Nephron (organoid): ENCODE measurements around the gene SLCO2B1.

Source experiments
- H3K27ac Mint-ChIP-seq, 3 experiments: 2 replicates each; pipeline ENCODE4 v1.8.0; 2020; ENCODE audit warnings: mixed read lengths in 3 of 3, mild to moderate bottlenecking in 2 of 3, moderate library complexity in 1 of 3
- H3K27me3 Mint-ChIP-seq: 2 replicates; pipeline ENCODE4 v1.8.0; 2021; ENCODE audit warnings: low read depth, mild to moderate bottlenecking, moderate library complexity, mixed read lengths
- H3K36me3 Mint-ChIP-seq: 2 replicates; pipeline ENCODE4 v1.8.0; 2020; ENCODE audit warnings: low read depth, mixed read lengths
- H3K4me1 Mint-ChIP-seq: 2 replicates; pipeline ENCODE4 v1.8.0; 2020; ENCODE audit warnings: mixed read lengths
- H3K4me3 Mint-ChIP-seq, 3 experiments: 2 replicates each; pipeline ENCODE4 v1.8.0; 2020; ENCODE audit warnings: mild to moderate bottlenecking in 3 of 3, mixed read lengths in 3 of 3, moderate library complexity in 2 of 3
- H3K9me3 Mint-ChIP-seq: 2 replicates; pipeline ENCODE4 v1.8.0; 2020; ENCODE audit warnings: mixed read lengths
- CTCF ChIP-seq, 3 experiments: fragments of 200-600 bp; sonication (generic); IDR thresholded peaks; one replicate each; pipeline ENCODE4 v1.5.0; 2021; ENCODE audit warnings: antibody characterized with exemption in 3 of 3; ENCODE audit not compliant: unreplicated experiment in 3 of 3

SLCO2B1 gene

GRCh38 chr11:75193711-75194110 is 42.8 kb downstream of the SLCO2B1 start:
- Mint-ChIP-seq H3K36me3 (no peaks in the 10 kb centered on the region), H3K9me3 (no peaks in the 10 kb centered on the region), H3K27me3 (peaks cover 16% of the 10 kb centered on the region), H3K4me1 (peaks cover 25% of the 10 kb centered on the region), H3K27ac (peak overlapping the region in 1 of 3 experiments; percentile 11), H3K4me3 (no peak overlapping the region)
- no peak for TF ChIP-seq CTCF (IDR thresholded peaks at IDR 0.05; ENCODE audit: unreplicated experiment in 3 of 3)

- no peak for TF ChIP-seq CTCF (IDR thresholded peaks at IDR 0.05; ENCODE audit: unreplicated experiment in 3 of 3)
- Mint-ChIP-seq H3K27ac (no peak overlapping the region), H3K9me3 (no peaks in the 10 kb centered on the region), H3K4me3 (no peak overlapping the region), H3K27me3 (peaks cover 12% of the 10 kb centered on the region), H3K4me1 (peaks cover 29% of the 10 kb centered on the region), H3K36me3 (no peaks in the 10 kb centered on the region)
Observed at GRCh38 chr11:75194147-75194546, 43.2 kb downstream of the SLCO2B1 start.

- H3K27me3 Mint-ChIP-seq, result peaks cover 12% of the 10 kb centered on the region
- no peak overlapping the region for H3K27ac Mint-ChIP-seq
- H3K9me3 Mint-ChIP-seq, result no peaks in the 10 kb centered on the region
- TF ChIP-seq CTCF (IDR thresholded peaks at IDR 0.05; ENCODE audit: unreplicated experiment in 3 of 3), result no peak
- no peak overlapping the region for H3K4me3 Mint-ChIP-seq
- no peaks in the 10 kb centered on the region for H3K36me3 Mint-ChIP-seq
- peaks cover 39% of the 10 kb centered on the region for H3K4me1 Mint-ChIP-seq
Observed at GRCh38 chr11:75195167-75195962, 44.5 kb downstream of the SLCO2B1 start.

GRCh38 chr11:75196426-75196825 is 45.5 kb downstream of the SLCO2B1 start:
- Mint-ChIP-seq H3K9me3 (no peaks in the 10 kb centered on the region), H3K4me1 (peaks cover 32% of the 10 kb centered on the region), H3K4me3 (no peak overlapping the region), H3K36me3 (no peaks in the 10 kb centered on the region), H3K27ac (peak overlapping the region in 2 of 3 experiments; percentile 69 to 70), H3K27me3 (peaks cover 15% of the 10 kb centered on the region)
- TF ChIP-seq CTCF (IDR thresholded peaks at IDR 0.05; ENCODE audit: unreplicated experiment in 3 of 3), result no peak

GRCh38 chr11:75197512-75198277 is 46.8 kb downstream of the SLCO2B1 start:
- Mint-ChIP-seq H3K36me3 (no peaks in the 10 kb centered on the region), H3K4me1 (peaks cover 32% of the 10 kb centered on the region), H3K27me3 (peaks cover 25% of the 10 kb centered on the region), H3K4me3 (no peak overlapping the region), H3K27ac (no peak overlapping the region), H3K9me3 (no peaks in the 10 kb centered on the region)
- no peak for TF ChIP-seq CTCF (IDR thresholded peaks at IDR 0.05; ENCODE audit: unreplicated experiment in 3 of 3)
